ENCODE results near the gene P4HTM.

Gene P4HTM

DNA sequence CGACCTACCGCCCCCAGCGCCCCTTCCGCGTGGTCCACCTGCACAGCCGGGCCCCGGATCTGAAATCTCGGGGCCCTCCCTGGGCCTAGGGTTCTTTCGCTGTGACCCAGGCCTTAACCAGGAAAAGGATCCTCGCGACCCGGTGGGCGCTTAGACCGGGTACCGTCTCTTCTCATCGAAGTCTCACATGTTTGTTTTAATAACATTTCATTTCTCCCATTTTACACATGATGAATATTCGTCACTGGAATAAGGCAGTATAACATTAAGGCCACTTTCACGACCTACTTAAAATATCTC, 28.6 kb downstream of the P4HTM start:
- H3K9me3 ChIP-seq (ENCODE audit: control insufficient read depth, insufficient read depth, low read depth, low read length): no peaks in the 10 kb centered on the region
- H3K4me3 ChIP-seq (ENCODE audit: low read depth, low read length): peak overlapping the region; percentile 80
- no peak overlapping the region for H3K27ac ChIP-seq (ENCODE audit: low read depth, low read length)
- peaks cover 17% of the 10 kb centered on the region for H3K4me1 ChIP-seq (ENCODE audit: control insufficient read depth, insufficient read depth, low read length)
- peaks cover 39% of the 10 kb centered on the region for H3K36me3 ChIP-seq (ENCODE audit: control insufficient read depth, insufficient read depth, low read length)
- H3K9ac ChIP-seq (ENCODE audit: low read length): peak overlapping the region; percentile 71
- no peaks in the 10 kb centered on the region for H3K27me3 ChIP-seq (ENCODE audit: control insufficient read depth, insufficient read depth, low read length)

DNA sequence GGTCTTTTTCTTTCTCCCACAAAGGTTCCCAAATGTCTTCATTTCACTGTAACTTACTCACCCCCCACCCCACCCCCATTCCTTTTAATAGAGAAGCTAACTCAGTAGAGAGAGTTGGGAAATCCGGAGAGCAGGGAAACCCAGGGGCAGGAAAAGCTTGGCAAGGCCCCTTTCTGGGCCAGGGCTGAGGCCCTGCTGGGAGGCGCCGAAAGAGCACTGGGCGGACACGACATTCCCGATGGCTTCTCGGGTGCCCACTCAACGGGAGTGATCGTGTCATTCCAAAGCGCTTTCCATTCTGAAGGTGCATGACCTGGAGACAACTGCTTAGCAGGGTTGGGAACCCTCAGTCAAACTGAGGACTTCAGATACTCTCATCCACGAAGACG, 29.9 kb downstream of the P4HTM start:
- Histone ChIP-seq H3K27me3 (ENCODE audit: control insufficient read depth, insufficient read depth, low read length) (no peaks in the 10 kb centered on the region), H3K4me3 (ENCODE audit: low read depth, low read length) (peak overlapping the region; percentile 97), H3K9ac (ENCODE audit: low read length) (peak overlapping the region; percentile 92), H3K4me1 (ENCODE audit: control insufficient read depth, insufficient read depth, low read length) (peaks cover 17% of the 10 kb centered on the region), H3K9me3 (ENCODE audit: control insufficient read depth, insufficient read depth, low read depth, low read length) (no peaks in the 10 kb centered on the region), H3K27ac (ENCODE audit: low read depth, low read length) (no peak overlapping the region), H3K36me3 (ENCODE audit: control insufficient read depth, insufficient read depth, low read length) (peaks cover 39% of the 10 kb centered on the region)

DNA sequence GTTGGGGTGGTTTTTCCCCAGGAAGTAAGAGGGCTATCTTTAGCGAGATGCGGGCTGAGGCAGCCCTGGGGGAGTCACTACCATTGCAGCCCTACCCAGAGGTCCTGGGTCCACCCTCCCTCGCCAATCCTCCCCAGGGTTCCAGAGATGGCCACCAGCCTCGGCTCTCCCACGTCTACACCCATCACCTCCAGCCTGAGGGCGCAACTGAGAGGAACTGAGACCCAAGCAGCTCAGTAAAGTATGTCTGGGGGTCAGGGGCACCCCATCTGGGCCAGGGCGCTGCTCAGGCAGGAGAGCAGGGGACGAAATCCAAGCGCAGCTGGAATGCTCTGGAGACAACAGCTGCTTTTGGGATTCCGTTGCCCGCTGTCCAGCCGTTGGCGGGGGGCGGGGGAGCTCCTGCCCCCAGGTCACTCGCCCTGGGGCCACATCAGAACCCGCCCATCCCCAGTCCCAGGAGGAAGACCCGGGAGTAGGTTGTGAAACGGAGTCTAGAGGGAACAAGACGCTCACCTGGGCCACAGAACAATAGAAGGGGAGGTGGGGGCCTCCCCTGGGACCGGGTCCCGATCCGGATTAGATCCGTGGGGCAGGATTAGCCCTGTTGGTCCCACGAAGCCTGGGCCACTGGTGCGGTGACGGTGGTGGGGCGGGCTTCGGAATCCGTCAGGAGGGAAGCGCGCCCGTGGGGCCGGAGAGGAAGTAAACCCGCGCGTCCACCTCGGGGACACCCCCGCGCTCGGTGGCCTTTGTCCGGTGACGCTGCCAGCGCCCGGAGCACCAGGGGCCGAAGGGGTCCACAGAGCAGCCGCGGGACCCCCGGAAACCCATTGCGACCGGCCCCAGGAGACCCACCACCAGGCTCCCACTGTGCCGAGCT, 30.5 kb downstream of the P4HTM start:
- Histone ChIP-seq H3K4me3 (ENCODE audit: low read depth, low read length) (peak overlapping the region; percentile 97), H3K9ac (ENCODE audit: low read length) (peak overlapping the region; percentile 92), H3K9me3 (ENCODE audit: control insufficient read depth, insufficient read depth, low read depth, low read length) (no peaks in the 10 kb centered on the region), H3K4me1 (ENCODE audit: control insufficient read depth, insufficient read depth, low read length) (peaks cover 17% of the 10 kb centered on the region), H3K27me3 (ENCODE audit: control insufficient read depth, insufficient read depth, low read length) (no peaks in the 10 kb centered on the region), H3K27ac (ENCODE audit: low read depth, low read length) (peak overlapping the region; percentile 82; the same call in 1 of the 2 replicates), H3K36me3 (ENCODE audit: control insufficient read depth, insufficient read depth, low read length) (peaks cover 39% of the 10 kb centered on the region)

DNA sequence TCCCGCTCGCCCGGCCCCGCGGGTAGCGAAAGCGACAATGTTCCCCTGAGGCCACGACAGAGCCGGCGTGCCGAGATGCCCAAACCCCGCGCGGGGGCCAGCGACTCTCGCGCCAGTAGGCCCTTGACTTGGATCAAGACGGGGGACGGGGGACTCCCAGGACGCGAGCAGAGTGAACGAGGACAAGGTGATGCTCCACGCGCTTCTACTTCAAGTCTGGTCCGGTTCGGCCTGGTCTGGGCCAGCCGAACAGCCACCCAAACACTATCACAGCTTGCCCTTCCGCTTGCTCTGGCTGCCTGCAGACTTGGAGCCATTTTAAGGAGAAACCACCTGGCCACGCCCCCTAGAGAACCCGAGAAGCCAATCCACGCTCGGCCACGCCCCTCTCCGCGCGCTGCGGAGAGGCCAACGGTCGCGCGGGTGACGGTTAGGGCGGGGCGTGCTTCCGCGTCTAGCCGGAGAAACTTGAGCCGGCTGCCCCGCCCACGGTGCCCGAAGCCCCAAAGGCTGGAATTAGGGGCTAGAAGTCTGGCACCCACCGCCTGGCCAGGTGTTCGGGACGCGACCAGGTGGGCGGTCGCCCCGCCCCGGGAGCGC, 31.3 kb downstream of the P4HTM start:
- Histone ChIP-seq H3K4me3 (ENCODE audit: low read depth, low read length) (peak overlapping the region; percentile 97), H3K36me3 (ENCODE audit: control insufficient read depth, insufficient read depth, low read length) (peaks cover 39% of the 10 kb centered on the region), H3K27me3 (ENCODE audit: control insufficient read depth, insufficient read depth, low read length) (no peaks in the 10 kb centered on the region)

DNA sequence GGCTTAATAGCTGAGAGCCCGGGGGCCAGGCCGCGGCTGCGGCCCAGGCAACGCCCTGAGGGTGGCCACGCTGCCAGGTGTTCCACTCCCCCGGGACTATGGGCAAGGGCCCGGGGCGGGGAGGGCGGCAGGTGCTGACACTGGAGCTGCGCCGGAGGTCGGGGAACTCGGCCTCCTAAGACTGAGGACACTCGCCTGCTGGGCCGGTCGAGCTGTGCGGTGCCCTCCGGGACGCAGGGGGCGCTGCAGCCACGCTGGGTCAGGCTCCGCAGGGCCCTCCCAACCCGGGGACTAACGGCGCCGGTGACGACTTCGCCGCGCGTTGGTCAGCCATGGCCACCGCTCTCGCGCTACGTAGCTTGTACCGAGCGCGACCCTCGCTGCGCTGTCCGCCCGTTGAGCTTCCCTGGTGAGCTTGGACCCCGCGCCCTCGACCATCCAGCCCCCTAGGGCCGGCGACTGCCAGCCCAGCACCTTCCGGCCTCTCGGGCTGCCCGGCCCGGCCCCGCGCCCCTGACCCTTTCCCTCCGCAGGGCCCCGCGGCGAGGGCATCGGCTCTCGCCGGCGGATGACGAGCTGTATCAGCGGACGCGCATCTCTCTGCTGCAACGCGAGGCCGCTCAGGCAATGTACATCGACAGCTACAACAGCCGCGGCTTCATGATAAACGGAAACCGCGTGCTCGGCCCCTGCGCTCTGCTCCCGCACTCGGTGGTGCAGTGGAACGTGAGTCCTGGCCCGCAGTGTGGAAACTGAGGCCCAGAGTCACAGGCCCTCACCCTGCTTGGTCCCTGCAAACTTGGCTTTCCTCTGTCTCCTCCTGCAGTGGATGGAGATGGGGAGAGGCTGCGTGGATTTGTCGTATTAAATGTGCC, 32.0 kb downstream of the P4HTM start, which contains the start of gene NDUFAF3:
Gene NDUFAF3 (plus strand): TSS at position 309 of the 875 bp plus-strand sequence. CDS start 24 bp downstream, at position 333.
- Histone ChIP-seq H3K4me3 (ENCODE audit: low read depth, low read length) (peak within 1 kb of the TSS; percentile 97), H3K27ac (ENCODE audit: low read depth, low read length) (peak within 1 kb of the TSS; percentile 96), H3K4me1 (ENCODE audit: control insufficient read depth, insufficient read depth, low read length) (peaks cover 17% of the 10 kb centered on the region)

More for the DNA sequence above, 31.3 kb downstream of the P4HTM start:
- no peaks in the 10 kb centered on the region for H3K9me3 ChIP-seq (ENCODE audit: control insufficient read depth, insufficient read depth, low read depth, low read length)
- peaks cover 17% of the 10 kb centered on the region for H3K4me1 ChIP-seq (ENCODE audit: control insufficient read depth, insufficient read depth, low read length)
- peak overlapping the region; percentile 93 for H3K9ac ChIP-seq (ENCODE audit: low read length)
- peak overlapping the region; percentile 96 for H3K27ac ChIP-seq (ENCODE audit: low read depth, low read length)

DNA sequence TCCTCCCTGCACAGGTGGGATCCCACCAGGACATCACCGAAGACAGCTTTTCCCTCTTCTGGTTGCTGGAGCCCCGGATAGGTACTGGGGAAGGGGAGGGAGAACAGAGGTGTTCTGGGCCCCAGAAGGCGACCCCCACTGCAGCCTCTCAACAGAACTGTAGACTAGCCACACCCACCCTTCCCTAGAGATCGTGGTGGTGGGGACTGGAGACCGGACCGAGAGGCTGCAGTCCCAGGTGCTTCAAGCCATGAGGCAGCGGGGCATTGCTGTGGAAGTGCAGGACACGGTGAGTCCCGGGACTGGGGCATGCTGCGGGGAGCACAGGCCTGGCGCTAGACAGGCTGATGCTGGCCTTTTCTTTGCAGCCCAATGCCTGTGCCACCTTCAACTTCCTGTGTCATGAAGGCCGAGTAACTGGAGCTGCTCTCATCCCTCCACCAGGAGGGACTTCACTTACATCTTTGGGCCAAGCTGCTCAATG, 32.7 kb downstream of the P4HTM start:
- Histone ChIP-seq H3K27me3 (ENCODE audit: control insufficient read depth, insufficient read depth, low read length) (no peaks in the 10 kb centered on the region), H3K9me3 (ENCODE audit: control insufficient read depth, insufficient read depth, low read depth, low read length) (no peaks in the 10 kb centered on the region), H3K4me3 (ENCODE audit: low read depth, low read length) (peak overlapping the region; percentile 97), H3K9ac (ENCODE audit: low read length) (peak overlapping the region; percentile 93), H3K36me3 (ENCODE audit: control insufficient read depth, insufficient read depth, low read length) (peaks cover 51% of the 10 kb centered on the region), H3K4me1 (ENCODE audit: control insufficient read depth, insufficient read depth, low read length) (peaks cover 13% of the 10 kb centered on the region), H3K27ac (ENCODE audit: low read depth, low read length) (peak overlapping the region; percentile 96; the same call in 1 of the 2 replicates)

More for the DNA sequence above, 32.0 kb downstream of the P4HTM start, which contains the start of gene NDUFAF3:
- Histone ChIP-seq H3K9ac (ENCODE audit: low read length) (peak within 1 kb of the TSS; percentile 93), H3K36me3 (ENCODE audit: control insufficient read depth, insufficient read depth, low read length) (peaks cover 44% of the 10 kb centered on the region), H3K27me3 (ENCODE audit: control insufficient read depth, insufficient read depth, low read length) (no peaks in the 10 kb centered on the region), H3K9me3 (ENCODE audit: control insufficient read depth, insufficient read depth, low read depth, low read length) (no peaks in the 10 kb centered on the region)

DNA sequence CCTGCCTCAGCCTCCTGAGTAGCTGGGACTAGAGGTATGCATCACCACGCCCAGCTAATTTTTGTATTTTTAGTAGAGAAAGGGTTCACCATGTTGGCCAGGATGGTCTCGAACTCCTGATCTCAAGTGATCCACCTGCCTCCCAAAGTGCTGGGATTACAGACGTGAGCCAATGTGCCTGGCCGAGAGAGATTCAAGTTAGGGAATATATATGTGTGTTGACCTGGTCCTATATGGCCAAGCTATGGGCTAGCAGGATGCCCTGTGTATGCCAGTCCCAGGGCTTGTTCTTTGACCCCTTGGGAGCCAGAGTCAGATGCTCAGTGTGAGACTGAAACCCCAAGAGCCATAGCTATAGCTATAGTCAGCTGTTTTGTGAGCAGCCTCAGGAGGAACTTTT, 33.7 kb downstream of the P4HTM start:
- Histone ChIP-seq H3K36me3 (ENCODE audit: control insufficient read depth, insufficient read depth, low read length) (peaks cover 59% of the 10 kb centered on the region), H3K4me1 (ENCODE audit: control insufficient read depth, insufficient read depth, low read length) (peaks cover 20% of the 10 kb centered on the region)

DNA sequence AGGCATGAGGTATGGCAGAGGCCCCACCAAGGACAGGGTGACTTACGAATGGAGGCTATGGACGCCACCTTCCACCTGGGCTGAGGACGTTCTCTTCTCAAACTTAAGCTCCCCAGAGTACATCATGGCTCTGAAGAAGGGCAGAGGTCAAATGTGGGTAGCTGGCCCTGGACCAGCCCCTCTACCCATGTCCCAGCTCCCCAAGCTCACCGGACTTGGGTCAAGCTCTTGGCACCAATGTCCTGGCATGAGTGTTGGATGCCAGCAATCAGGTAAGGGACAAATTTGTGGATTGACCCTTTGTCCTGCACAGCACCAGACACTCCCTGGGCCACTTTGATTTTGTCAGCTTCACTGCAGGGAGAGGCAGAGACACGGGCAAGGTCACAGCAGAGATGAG, 34.4 kb downstream of the P4HTM start:
- H3K9ac ChIP-seq (ENCODE audit: low read length): no peak overlapping the region
- no peak overlapping the region for H3K27ac ChIP-seq (ENCODE audit: low read depth, low read length)
- H3K36me3 ChIP-seq (ENCODE audit: control insufficient read depth, insufficient read depth, low read length): peaks cover 59% of the 10 kb centered on the region
- no peaks in the 10 kb centered on the region for H3K9me3 ChIP-seq (ENCODE audit: control insufficient read depth, insufficient read depth, low read depth, low read length)
- H3K4me1 ChIP-seq (ENCODE audit: control insufficient read depth, insufficient read depth, low read length): peaks cover 20% of the 10 kb centered on the region
- H3K4me3 ChIP-seq (ENCODE audit: low read depth, low read length): no peak overlapping the region
- H3K27me3 ChIP-seq (ENCODE audit: control insufficient read depth, insufficient read depth, low read length): no peaks in the 10 kb centered on the region

More for the DNA sequence above, 33.7 kb downstream of the P4HTM start:
- Histone ChIP-seq H3K27ac (ENCODE audit: low read depth, low read length) (no peak overlapping the region), H3K9ac (ENCODE audit: low read length) (no peak overlapping the region), H3K27me3 (ENCODE audit: control insufficient read depth, insufficient read depth, low read length) (no peaks in the 10 kb centered on the region), H3K9me3 (ENCODE audit: control insufficient read depth, insufficient read depth, low read depth, low read length) (no peaks in the 10 kb centered on the region), H3K4me3 (ENCODE audit: low read depth, low read length) (no peak overlapping the region)

DNA sequence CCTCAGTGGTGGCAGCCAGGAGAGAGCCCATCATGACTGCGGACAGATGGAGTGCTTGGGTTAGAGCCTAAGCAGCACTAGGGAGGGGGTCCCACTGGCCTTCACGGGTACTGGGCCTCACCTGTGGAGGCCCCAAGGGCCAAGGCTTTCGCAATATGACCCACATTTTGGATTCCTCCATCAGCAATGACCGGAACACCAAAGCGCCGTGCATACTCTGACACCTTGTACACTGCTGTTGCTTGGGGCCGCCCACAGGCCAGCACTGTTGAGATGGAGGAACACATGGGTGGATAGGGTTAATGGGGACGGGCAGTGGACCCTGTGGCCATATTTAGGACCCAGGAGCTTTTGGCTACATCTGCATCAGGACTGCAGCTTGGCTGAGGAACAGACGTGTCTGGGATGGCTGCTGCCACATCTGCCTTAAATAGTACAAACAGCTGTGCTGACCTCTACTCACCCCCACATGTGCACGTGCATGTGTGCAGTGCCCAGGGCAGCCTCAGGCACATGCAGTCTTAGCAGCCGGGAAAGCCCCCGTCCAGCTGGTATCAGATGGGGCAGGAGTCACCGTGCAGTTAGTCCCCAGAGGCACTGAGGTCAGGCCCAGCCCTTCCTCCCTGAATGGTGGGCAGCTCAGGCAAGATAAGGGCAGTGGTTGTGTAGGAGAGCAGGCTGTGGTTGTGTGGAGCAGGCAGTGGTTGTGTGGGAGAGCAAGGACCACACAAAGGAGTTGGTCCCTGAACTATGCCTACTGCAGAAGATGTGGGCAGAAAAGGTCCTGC, 35.2 kb downstream of the P4HTM start:
- H3K36me3 ChIP-seq (ENCODE audit: control insufficient read depth, insufficient read depth, low read length): peaks cover 59% of the 10 kb centered on the region
- no peaks in the 10 kb centered on the region for H3K9me3 ChIP-seq (ENCODE audit: control insufficient read depth, insufficient read depth, low read depth, low read length)
- no peaks in the 10 kb centered on the region for H3K27me3 ChIP-seq (ENCODE audit: control insufficient read depth, insufficient read depth, low read length)
- H3K4me1 ChIP-seq (ENCODE audit: control insufficient read depth, insufficient read depth, low read length): peaks cover 15% of the 10 kb centered on the region
- no peak overlapping the region for H3K4me3 ChIP-seq (ENCODE audit: low read depth, low read length)
- H3K27ac ChIP-seq (ENCODE audit: low read depth, low read length): no peak overlapping the region
- H3K9ac ChIP-seq (ENCODE audit: low read length): no peak overlapping the region
